SU-DHL-6 (cell line): Measurements from ENCODE around the gene SNRNP48.

Source experiments
- CTCF ChIP-seq: fragments of 200-600 bp; sonication (generic); IDR thresholded peaks from one replicate; pipeline ENCODE4 v1.5.1; 2017; ENCODE audit warnings: antibody characterized with exemption, mild to moderate bottlenecking, low read length, moderate library complexity; ENCODE audit not compliant: insufficient read depth, poor library complexity, severe bottlenecking
- EZH2phosphoT487 ChIP-seq: fragments of 200-600 bp; sonication (generic), shearing (Covaris generic); conservative IDR thresholded peaks from 2 replicates; pipeline ENCODE4 v1.6.1; 2018; ENCODE audit warnings: mild to moderate bottlenecking, antibody characterized with exemption, low read length, moderate library complexity, mixed read lengths

- no peak for TF ChIP-seq CTCF
- TF ChIP-seq EZH2phosphoT487: no peak
These were observed 52.8 kb downstream of the SNRNP48 start for GRCh38 chr6:7642791-7643190.
